NOMO-1 treated with DMSO at 0.1 percent for 48 hours (cell line): Measurements from ENCODE around the gene PFAS.
A peak's percentile ranks its signal among the peaks of the same experiment; 100 is the strongest.
"Not testable (repeated sequence)": the region's sequence is repeated elsewhere in the genome, so short reads cannot be mapped to it uniquely, and the experiment has no call there.

ENCODE experiments used
- DNase-seq: peaks from one replicate; lab custom pipeline; 2025; ENCODE audit not compliant: unreplicated experiment; lab: John Stamatoyannopoulos, UW

The PFAS gene

DNA sequence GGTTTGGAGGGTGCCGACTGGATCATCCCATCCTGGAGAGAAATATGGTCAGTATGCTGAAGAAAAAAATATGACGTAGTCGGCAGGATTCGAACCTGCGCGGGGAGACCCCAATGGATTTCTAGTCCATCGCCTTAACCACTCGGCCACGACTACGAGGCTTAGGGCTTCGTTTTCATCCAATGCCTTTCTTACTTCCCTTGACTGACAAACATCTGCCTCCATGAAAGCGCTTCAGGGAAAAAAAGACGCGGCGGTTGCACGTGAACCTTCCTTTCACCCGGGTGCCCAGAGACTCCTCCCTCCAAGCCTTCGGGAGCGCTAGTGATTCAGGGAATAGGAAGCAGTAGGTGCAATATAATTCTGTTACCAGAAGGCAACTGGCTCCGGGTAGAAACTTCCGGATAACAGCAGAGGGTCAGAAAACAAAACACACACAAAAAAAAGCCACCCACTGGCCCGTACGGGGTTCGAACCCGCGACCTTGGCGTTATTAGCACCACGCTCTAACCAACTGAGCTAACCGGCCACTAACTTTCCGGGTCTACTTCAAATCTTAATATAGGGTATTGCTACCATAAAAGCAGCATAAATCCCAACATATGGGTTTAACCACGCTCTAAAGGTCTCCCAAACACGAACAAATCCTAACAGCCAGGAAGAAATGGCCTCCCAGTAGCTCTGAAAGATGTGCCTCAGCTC is 22.4 kb upstream of the PFAS start:
- peak; percentile 70 for DNase-seq

DNA sequence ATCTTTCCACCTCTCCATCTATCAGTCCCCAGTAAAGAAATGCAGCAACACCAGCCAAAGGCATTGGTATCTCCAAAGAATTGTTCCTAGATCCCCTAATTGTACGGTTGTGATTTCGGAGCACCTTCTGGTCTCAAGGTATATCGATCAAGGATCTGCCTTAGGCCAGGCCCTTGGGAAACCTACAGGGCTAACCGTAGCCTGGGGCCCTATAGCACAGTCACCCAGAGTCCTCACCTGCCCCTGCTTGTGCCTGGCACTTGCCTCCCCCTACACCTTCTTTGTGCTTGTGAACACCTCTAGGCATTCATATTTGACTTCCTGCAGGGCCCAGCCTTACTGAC is 21.9 kb upstream of the PFAS start:
- DNase-seq = no peak

GRCh38 chr17:8231701-8232100 is 17.4 kb upstream of the PFAS start:
- no peak for DNase-seq

DNA sequence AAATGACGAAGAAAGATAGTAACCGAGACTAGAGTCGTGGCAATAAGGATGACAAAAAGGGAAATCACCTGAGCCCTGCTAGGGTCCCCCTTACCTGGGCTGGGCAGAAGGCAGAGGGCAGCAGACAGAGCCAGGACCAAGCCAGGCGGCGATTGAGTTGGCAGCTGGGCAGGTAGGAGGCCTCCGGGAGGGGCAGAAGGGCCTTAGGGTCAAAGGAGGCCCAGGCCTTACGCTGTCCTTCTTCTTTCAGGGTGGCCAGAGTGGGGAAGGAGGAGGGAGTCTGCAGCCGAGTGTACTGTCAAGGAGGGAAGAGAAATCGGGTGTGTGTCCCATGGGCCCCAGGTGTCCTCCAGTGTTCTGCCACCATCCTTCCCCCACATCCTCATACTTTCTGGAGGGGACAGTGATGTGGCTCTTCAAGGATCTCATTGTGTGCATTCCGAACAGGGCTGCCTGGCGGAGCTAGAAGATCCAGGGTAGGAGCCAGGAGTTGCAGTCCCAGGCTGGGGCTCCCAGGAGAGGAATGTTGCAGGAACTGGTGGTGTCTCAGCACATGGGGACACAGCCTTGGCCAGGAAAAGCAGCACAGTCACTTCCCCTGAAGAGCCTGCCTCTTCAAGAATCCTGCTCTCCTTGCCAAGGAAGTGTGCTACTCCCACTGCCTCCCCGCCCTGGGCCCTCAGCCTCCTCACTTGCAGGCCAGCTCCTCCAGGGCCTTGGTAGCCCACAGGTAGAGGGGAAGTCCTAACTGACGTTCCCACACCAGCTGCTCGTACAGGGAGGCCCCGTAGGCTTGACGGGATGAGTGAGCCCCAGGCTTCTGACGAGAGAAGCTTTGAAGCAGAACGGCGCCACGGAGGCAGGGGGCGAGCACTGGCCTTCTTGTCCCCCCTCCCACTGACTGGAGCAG is 14.5 kb upstream of the PFAS start:
- no peak for DNase-seq

- no peak for DNase-seq
Observed at GRCh38 chr17:8235676-8236075, 13.4 kb upstream of the PFAS start.

DNA sequence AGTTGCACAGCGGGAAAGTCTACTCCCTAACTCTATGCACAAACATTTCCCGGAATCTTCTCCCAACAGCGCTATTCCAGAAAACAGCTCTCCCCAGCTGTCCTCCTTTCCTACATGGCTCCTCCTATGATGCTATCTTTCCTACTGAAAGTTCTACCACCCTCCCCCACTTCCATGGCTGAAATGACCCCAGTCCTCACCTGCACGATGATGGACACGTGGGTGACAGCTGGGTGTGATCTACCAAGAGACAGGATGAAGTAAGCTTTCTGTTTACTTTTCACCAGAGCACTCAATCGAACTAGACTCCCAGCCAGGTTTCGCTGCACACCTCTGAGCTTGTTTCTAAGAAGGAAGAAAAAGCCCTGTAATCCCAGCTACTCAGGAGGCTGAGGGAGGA is 11.9 kb upstream of the PFAS start:
- DNase-seq = no peak

GRCh38 chr17:8237886-8238285 is 11.2 kb upstream of the PFAS start:
- DNase-seq = no peak

DNA sequence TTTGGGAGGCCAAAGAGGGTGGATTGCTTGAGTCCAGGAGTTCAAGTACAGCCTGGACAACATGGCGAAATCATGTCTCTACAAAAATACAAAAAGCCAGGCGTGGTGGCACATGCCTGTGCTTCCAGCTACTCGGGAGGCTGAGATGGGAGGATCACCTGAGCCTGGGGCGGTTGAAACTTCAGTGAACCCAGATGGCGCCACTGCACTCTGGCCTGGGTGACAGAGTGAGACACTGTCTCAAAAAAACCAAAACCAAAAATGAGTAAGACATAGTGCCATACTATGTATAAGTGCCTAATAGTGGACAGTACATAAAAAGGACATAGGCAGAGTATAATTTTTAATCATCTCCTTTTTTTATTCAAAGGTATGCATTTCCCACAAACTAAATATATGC is 5.3 kb upstream of the PFAS start:
- no peak for DNase-seq

GRCh38 chr17:8244768-8245167 is 4.3 kb upstream of the PFAS start:
- DNase-seq = no peak

DNA sequence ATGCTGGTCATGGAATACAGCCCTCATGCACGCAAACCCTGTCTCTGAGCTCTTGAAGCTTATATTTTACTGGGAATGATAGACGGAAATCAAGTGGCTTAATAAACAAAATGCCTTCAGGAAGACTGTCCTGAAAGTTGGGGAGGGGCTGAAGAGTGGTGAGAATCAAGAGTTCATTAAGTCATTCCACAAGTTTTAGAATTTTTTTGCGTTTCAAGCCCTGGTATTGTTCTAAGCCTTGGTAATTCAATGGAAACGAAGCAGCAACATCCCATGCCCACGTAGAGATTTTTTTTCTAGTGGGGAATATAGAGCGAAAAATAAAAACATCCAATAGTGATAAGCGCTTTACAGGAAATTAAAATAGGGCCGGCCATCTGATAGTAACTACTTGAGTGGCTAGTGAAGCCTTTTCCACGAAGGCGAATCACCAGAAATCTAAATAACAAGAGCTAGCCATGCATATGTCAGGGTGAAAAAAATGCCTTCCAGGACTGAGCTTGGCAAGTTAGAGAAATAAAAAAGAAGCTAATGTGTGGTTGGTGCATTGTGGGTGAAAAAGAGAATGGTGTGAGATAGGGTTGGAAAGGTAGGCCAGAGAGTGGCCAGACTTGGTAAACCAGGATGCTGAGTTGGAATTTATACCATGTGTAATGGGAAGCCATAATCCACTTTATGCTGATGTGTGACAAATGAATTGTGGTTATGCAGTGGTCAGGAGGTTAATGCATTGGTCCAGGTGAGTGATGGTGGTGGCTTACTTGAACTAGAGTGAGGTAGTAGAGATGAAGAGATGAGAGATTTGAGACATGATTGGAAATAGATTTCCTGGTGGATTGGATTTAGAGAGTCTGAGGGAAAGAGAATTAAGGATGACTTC is 772 bp downstream of the PFAS start:
- DNase-seq = no peak

- not testable (repeated sequence) for DNase-seq
Observed at GRCh38 chr17:8251411-8251810, 2.3 kb downstream of the PFAS start.

GRCh38 chr17:8253801-8254200 is 4.7 kb downstream of the PFAS start:
- no peak for DNase-seq

GRCh38 chr17:8254881-8255280 is 5.8 kb downstream of the PFAS start:
- DNase-seq = no peak

GRCh38 chr17:8255499-8255898 is 6.4 kb downstream of the PFAS start:
- DNase-seq = no peak

GRCh38 chr17:8256291-8256690 is 7.2 kb downstream of the PFAS start:
- DNase-seq = no peak

- DNase-seq = no peak
Observed at GRCh38 chr17:8256691-8257090, 7.6 kb downstream of the PFAS start.

GRCh38 chr17:8257801-8258200 is 8.7 kb downstream of the PFAS start:
- DNase-seq = no peak

DNA sequence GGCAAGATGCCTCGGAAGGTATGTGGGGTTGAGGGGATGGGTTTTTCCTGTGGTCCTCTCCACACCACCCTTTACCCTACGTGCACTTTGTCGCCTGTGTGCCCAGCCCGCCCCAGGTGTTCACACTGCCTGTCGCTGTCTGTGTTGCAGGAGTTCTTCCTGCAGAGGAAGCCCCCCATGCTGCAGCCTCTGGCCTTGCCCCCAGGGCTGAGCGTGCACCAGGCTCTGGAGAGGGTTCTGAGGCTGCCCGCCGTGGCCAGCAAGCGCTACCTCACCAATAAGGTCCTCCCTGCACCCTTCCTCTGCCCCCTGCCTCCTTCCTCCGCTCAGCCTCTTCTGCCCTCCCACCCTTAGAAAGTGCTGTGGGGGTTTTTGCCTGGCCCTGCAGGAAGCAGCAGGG is 15.2 kb downstream of the PFAS start:
- DNase-seq = no peak

GRCh38 chr17:8264836-8265542 is 15.9 kb downstream of the PFAS start:
- no peak for DNase-seq

GRCh38 chr17:8266648-8267479 is 17.8 kb downstream of the PFAS start:
- DNase-seq = no peak
